PFSK-1 (cell line): Measurements from ENCODE around the gene XAB2.

Source experiments
- FOXP2 ChIP-seq: optimal IDR thresholded peaks from 2 replicates; pipeline ENCODE3; 2011; ENCODE audit warnings: borderline replicate concordance, control low read depth, inconsistent platforms; ENCODE audit not compliant: insufficient read depth; ENCODE audit errors: extremely low read length, extremely low read depth
- POLR2AphosphoS5 ChIP-seq: IDR thresholded peaks from 2 replicates; pipeline ENCODE4 v1.6.1; 2012; ENCODE audit warnings: low read depth, mild to moderate bottlenecking, control low read depth, low read length, moderate library complexity
- REST ChIP-seq, 2 experiments: IDR thresholded peaks; 2 replicates each; pipeline versions ENCODE4 v1.6.1 to v1.8.0; 2011 to 2012; ENCODE audit warnings: low read depth in 2 of 2, low read length in 2 of 2, control low read depth in 1 of 2, inconsistent platforms in 1 of 2, mild to moderate bottlenecking in 1 of 2, moderate library complexity in 1 of 2; ENCODE audit not compliant: insufficient read depth in 1 of 2
- SIN3A ChIP-seq: IDR thresholded peaks from 2 replicates; pipeline ENCODE4 v1.6.1; 2012; ENCODE audit warnings: mild to moderate bottlenecking, low read length, moderate library complexity, borderline replicate concordance; ENCODE audit not compliant: insufficient read depth
- TAF1 ChIP-seq: IDR thresholded peaks from 2 replicates; pipeline ENCODE4 v1.6.1; 2012; ENCODE audit warnings: low read length, control low read depth, borderline replicate concordance; ENCODE audit not compliant: insufficient read depth

The XAB2 gene

GRCh38 chr19:7602240-7602934 lies 27.0 kb downstream of the XAB2 start:
- TF ChIP-seq FOXP2 = no peak

GRCh38 chr19:7600721-7601120 lies 28.6 kb downstream of the XAB2 start:
- no peak for TF ChIP-seq TAF1
- TF ChIP-seq FOXP2 = no peak

- TF ChIP-seq REST (IDR thresholded peaks at IDR 0.05; ENCODE audit: insufficient read depth in 1 of 2, low read depth in 2 of 2, low read length in 2 of 2) (no peak), POLR2AphosphoS5 (no peak)
Observed at GRCh38 chr19:7598180-7598579, 31.2 kb downstream of the XAB2 start.

GRCh38 chr19:7597689-7598088 lies 31.7 kb downstream of the XAB2 start:
- TF ChIP-seq TAF1 = no peak
- TF ChIP-seq POLR2AphosphoS5 = no peak
- no peak for TF ChIP-seq SIN3A
- no peak for TF ChIP-seq FOXP2
- TF ChIP-seq REST (IDR thresholded peaks at IDR 0.05; ENCODE audit: insufficient read depth in 1 of 2, low read depth in 2 of 2, low read length in 2 of 2) = no peak

GRCh38 chr19:7596211-7596937 lies 33.0 kb downstream of the XAB2 start:
- TF ChIP-seq SIN3A (no peak), REST (IDR thresholded peaks at IDR 0.05; ENCODE audit: insufficient read depth in 1 of 2, low read depth in 2 of 2, low read length in 2 of 2) (no peak), FOXP2 (no peak), POLR2AphosphoS5 (no peak), TAF1 (no peak)

GRCh38 chr19:7595466-7596133 lies 33.7 kb downstream of the XAB2 start, which contains the start of gene CAMSAP3:
Gene CAMSAP3, plus strand, starts transcription at chr19:7595863. Its CDS starts 140 bp downstream, at chr19:7596003.
- no peak for TF ChIP-seq POLR2AphosphoS5
- TF ChIP-seq TAF1 = no peak
- TF ChIP-seq FOXP2 = no peak
- no peak for TF ChIP-seq REST (IDR thresholded peaks at IDR 0.05; ENCODE audit: insufficient read depth in 1 of 2, low read depth in 2 of 2, low read length in 2 of 2)
- TF ChIP-seq SIN3A = no peak
